ENCODE measurements around the gene SH3RF1. TPM values are rescaled to one million over a fixed set of nuclear protein-coding genes. Genes with fewer than 3 reads are reported as not detected.

SH3RF1 gene
- total and polyA plus RNA-seq, 2 experiments from 2014 or later, result 7.8 to 12.4 TPM

DNA sequence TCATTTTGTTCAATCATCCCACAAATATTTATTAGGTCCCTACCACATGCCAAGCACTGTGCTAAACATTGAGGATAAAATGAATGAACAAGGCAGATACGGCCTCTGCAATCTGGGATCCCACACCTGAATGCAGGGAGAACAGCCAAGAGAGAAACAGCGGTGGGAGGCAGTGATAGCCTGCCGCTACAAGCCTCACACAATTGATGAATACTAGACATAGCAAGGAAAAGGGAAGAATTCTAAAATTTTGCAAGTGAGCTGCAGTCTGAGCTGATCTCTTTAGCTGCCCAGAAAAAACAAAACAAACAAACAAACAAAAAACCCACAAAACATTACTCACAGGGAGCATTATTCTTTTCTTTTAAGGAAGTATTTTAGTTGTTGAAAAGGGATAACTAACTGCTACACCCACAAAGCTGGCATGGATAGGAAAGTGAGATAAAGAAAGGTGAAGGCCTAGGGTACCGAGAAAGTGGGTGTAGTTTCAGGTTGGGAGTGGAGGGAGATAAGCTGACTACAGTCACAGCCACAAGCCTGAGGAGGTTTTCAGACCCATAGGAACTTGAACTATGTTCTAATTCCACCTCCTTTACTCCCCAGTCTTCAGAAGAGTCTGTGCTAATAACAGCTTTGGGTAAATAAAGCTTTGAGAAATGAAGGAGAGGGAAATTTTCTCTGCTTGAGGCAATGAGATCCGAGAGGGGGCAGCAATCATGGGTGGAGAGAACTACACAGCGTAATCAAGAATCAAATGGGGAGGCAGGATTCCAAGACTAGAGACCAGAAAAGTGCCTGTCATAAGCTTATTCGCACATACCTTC, 85.4 kb downstream of the SH3RF1 start:
- no peaks in the 10 kb centered on the region for H4K20me1 ChIP-seq (replicated peaks; ENCODE audit: insufficient read depth)
- Mint-ChIP-seq H3K4me1 (peaks cover 31% of the 10 kb centered on the region), H3K27me3 (ENCODE audit: insufficient read depth, low read depth, poor library complexity) (peaks cover 6% of the 10 kb centered on the region), H3K27ac (peak overlapping the region; percentile 67), H3K9me3 (no peaks in the 10 kb centered on the region), H3K36me3 (ENCODE audit: low read depth) (no peaks in the 10 kb centered on the region), H3K4me3 (no peak overlapping the region)
- DNase-seq (ENCODE audit: low spot score) (no peak), ATAC-seq (peak; percentile 49)
- peak overlapping the region; percentile 27; the same call in 1 of the 2 replicates for H3K27ac ChIP-seq (ENCODE audit: low read depth)
- H3K36me3 ChIP-seq (ENCODE audit: insufficient read depth), result no peaks in the 10 kb centered on the region
- no peaks in the 10 kb centered on the region for H3F3A ChIP-seq (replicated peaks; ENCODE audit: low read depth)
- no peaks in the 10 kb centered on the region for H3K9me2 ChIP-seq (ENCODE audit: insufficient read depth)
- TF ChIP-seq, protein P1, sequence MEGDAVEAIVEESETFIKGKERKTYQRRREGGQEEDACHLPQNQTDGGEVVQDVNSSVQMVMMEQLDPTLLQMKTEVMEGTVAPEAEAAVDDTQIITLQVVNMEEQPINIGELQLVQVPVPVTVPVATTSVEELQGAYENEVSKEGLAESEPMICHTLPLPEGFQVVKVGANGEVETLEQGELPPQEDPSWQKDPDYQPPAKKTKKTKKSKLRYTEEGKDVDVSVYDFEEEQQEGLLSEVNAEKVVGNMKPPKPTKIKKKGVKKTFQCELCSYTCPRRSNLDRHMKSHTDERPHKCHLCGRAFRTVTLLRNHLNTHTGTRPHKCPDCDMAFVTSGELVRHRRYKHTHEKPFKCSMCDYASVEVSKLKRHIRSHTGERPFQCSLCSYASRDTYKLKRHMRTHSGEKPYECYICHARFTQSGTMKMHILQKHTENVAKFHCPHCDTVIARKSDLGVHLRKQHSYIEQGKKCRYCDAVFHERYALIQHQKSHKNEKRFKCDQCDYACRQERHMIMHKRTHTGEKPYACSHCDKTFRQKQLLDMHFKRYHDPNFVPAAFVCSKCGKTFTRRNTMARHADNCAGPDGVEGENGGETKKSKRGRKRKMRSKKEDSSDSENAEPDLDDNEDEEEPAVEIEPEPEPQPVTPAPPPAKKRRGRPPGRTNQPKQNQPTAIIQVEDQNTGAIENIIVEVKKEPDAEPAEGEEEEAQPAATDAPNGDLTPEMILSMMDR (conservative IDR thresholded peaks at IDR 0.05; ENCODE audit: low read depth in 2 of 2), result peak in 1 of 2 experiments; percentile 29; a peak in 2 of 4 replicates
- TF ChIP-seq, protein P2, sequence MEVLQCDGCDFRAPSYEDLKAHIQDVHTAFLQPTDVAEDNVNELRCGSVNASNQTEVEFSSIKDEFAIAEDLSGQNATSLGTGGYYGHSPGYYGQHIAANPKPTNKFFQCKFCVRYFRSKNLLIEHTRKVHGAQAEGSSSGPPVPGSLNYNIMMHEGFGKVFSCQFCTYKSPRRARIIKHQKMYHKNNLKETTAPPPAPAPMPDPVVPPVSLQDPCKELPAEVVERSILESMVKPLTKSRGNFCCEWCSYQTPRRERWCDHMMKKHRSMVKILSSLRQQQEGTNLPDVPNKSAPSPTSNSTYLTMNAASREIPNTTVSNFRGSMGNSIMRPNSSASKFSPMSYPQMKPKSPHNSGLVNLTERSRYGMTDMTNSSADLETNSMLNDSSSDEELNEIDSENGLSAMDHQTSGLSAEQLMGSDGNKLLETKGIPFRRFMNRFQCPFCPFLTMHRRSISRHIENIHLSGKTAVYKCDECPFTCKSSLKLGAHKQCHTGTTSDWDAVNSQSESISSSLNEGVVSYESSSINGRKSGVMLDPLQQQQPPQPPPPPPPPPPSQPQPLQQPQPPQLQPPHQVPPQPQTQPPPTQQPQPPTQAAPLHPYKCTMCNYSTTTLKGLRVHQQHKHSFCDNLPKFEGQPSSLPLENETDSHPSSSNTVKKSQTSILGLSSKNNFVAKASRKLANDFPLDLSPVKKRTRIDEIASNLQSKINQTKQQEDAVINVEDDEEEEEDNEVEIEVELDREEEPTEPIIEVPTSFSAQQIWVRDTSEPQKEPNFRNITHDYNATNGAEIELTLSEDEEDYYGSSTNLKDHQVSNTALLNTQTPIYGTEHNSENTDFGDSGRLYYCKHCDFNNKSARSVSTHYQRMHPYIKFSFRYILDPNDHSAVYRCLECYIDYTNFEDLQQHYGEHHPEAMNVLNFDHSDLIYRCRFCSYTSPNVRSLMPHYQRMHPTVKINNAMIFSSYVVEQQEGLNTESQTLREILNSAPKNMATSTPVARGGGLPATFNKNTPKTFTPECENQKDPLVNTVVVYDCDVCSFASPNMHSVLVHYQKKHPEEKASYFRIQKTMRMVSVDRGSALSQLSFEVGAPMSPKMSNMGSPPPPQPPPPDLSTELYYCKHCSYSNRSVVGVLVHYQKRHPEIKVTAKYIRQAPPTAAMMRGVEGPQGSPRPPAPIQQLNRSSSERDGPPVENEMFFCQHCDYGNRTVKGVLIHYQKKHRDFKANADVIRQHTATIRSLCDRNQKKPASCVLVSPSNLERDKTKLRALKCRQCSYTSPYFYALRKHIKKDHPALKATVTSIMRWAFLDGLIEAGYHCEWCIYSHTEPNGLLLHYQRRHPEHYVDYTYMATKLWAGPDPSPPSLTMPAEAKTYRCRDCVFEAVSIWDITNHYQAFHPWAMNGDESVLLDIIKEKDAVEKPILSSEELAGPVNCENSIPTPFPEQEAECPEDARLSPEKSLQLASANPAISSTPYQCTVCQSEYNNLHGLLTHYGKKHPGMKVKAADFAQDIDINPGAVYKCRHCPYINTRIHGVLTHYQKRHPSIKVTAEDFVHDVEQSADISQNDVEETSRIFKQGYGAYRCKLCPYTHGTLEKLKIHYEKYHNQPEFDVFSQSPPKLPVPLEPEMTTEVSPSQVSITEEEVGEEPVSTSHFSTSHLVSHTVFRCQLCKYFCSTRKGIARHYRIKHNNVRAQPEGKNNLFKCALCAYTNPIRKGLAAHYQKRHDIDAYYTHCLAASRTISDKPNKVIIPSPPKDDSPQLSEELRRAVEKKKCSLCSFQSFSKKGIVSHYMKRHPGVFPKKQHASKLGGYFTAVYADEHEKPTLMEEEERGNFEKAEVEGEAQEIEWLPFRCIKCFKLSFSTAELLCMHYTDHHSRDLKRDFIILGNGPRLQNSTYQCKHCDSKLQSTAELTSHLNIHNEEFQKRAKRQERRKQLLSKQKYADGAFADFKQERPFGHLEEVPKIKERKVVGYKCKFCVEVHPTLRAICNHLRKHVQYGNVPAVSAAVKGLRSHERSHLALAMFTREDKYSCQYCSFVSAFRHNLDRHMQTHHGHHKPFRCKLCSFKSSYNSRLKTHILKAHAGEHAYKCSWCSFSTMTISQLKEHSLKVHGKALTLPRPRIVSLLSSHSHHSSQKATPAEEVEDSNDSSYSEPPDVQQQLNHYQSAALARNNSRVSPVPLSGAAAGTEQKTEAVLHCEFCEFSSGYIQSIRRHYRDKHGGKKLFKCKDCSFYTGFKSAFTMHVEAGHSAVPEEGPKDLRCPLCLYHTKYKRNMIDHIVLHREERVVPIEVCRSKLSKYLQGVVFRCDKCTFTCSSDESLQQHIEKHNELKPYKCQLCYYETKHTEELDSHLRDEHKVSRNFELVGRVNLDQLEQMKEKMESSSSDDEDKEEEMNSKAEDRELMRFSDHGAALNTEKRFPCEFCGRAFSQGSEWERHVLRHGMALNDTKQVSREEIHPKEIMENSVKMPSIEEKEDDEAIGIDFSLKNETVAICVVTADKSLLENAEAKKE (CRISPR knock-in tag; IDR thresholded peaks at IDR 0.05), result no peak
- H3K4me3 ChIP-seq, result no peak overlapping the region
- H3K4me1 ChIP-seq (ENCODE audit: insufficient read depth), result peaks cover 20% of the 10 kb centered on the region
- no peak overlapping the region for H3K4me2 ChIP-seq
- H3K27me3 ChIP-seq (ENCODE audit: insufficient read depth), result no peaks in the 10 kb centered on the region
- H2AFZ ChIP-seq, result no peak overlapping the region
- peaks cover 52% of the 10 kb centered on the region for H3K79me2 ChIP-seq (replicated peaks; ENCODE audit: insufficient read depth)

Measured in GM23338 (cell line).